ENCODE results near the gene PRKCA. TPM values are rescaled to one million over a fixed set of nuclear protein-coding genes. Genes with fewer than 3 reads are reported as not detected.

PRKCA gene
- total RNA-seq, 4 donors from 2014 or later, result 9.8 to 25.6 (median 12.2) TPM

- Histone ChIP-seq H3K36me3 (no peaks in the 10 kb centered on the region), H3K27ac (no peak overlapping the region), H3K4me3 (no peak overlapping the region), H3K27me3 (no peaks in the 10 kb centered on the region), H3K4me1 (no peaks in the 10 kb centered on the region), H3K9me3 (no peaks in the 10 kb centered on the region)
- TF ChIP-seq EP300 (IDR thresholded peaks at IDR 0.05) (no peak), POLR2A (IDR thresholded peaks at IDR 0.05) (no peak), POLR2AphosphoS5 (IDR thresholded peaks at IDR 0.05) (no peak)
- TF ChIP-seq, protein P1, sequence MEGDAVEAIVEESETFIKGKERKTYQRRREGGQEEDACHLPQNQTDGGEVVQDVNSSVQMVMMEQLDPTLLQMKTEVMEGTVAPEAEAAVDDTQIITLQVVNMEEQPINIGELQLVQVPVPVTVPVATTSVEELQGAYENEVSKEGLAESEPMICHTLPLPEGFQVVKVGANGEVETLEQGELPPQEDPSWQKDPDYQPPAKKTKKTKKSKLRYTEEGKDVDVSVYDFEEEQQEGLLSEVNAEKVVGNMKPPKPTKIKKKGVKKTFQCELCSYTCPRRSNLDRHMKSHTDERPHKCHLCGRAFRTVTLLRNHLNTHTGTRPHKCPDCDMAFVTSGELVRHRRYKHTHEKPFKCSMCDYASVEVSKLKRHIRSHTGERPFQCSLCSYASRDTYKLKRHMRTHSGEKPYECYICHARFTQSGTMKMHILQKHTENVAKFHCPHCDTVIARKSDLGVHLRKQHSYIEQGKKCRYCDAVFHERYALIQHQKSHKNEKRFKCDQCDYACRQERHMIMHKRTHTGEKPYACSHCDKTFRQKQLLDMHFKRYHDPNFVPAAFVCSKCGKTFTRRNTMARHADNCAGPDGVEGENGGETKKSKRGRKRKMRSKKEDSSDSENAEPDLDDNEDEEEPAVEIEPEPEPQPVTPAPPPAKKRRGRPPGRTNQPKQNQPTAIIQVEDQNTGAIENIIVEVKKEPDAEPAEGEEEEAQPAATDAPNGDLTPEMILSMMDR (IDR thresholded peaks at IDR 0.05), result no peak
- WGBS, result 85% methylated on average over 7 of the region's 7 CpGs
- no peak for DNase-seq (ENCODE audit: low spot score in 2 of 2)
Measured at GRCh38 chr17:66281661-66282369, 20.6 kb upstream of the PRKCA start.

DNA sequence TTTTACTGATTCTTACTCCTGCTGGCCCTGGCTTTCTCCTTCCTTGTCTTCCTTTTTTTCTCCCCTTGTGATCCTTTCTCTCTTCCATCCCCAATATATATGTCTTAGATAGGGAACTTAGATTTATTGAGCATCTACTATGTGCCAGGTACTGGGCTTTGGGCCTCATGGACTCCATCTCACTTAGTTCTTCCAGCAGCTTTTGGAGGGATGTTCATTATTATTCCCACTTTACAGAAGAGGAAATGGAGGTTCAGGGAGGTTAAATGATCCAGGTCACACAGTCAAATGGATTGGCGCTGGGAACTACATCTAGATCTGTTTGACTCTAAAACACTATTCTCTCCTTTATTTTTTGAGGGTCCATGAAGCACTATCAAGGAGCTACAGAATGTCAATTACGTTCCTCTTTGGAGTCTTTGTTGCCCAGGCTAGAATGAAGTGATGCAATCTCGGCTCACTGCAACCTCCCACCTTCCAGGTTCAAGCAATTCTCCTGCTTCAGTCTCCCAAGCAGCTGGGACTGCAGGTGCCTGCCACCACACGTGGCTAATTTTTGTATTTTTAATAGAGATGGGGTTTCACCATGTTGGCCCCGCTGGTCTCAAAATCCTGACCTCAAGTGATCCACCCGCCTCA, 19.0 kb upstream of the PRKCA start:
- TF ChIP-seq POLR2AphosphoS5 (IDR thresholded peaks at IDR 0.05) (no peak), EP300 (IDR thresholded peaks at IDR 0.05) (no peak), POLR2A (IDR thresholded peaks at IDR 0.05) (no peak)
- TF ChIP-seq, protein P1 (IDR thresholded peaks at IDR 0.05), result no peak
- Histone ChIP-seq H3K4me1 (no peaks in the 10 kb centered on the region), H3K9me3 (no peaks in the 10 kb centered on the region), H3K36me3 (no peaks in the 10 kb centered on the region), H3K4me3 (no peak overlapping the region), H3K27ac (no peak overlapping the region), H3K27me3 (no peaks in the 10 kb centered on the region)
- WGBS, result 90% methylated on average over 6 of the region's 6 CpGs
- no peak for DNase-seq (ENCODE audit: low spot score in 2 of 2)

DNA sequence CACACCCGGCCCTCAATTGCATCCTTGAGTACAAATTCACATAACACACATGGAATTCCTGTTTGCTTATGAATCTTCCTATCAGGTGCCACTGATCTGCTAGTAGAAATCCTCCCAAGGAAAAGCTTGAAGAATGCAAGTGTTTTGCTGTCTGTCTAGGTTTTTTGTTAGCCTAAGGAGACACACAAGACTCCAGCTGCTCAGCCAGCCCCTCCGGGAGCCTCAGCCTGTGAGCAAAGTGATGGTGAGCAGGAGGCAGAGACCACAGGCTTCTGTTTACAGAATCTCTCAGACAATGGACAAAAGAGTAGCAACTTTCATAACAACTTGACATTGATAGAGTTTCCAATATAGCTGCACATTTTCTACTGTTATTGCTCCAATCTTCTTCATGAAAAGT, 18.4 kb upstream of the PRKCA start:
- Histone ChIP-seq H3K4me1 (no peaks in the 10 kb centered on the region), H3K27ac (no peak overlapping the region), H3K27me3 (no peaks in the 10 kb centered on the region), H3K4me3 (no peak overlapping the region), H3K36me3 (no peaks in the 10 kb centered on the region), H3K9me3 (no peaks in the 10 kb centered on the region)
- WGBS, result 86% methylated on average over 2 of the region's 2 CpGs
- DNase-seq (ENCODE audit: low spot score in 2 of 2), result no peak
- TF ChIP-seq EP300 (IDR thresholded peaks at IDR 0.05), result no peak
- TF ChIP-seq, protein P1 (IDR thresholded peaks at IDR 0.05), result no peak
- no peak for TF ChIP-seq POLR2A (IDR thresholded peaks at IDR 0.05)

DNA sequence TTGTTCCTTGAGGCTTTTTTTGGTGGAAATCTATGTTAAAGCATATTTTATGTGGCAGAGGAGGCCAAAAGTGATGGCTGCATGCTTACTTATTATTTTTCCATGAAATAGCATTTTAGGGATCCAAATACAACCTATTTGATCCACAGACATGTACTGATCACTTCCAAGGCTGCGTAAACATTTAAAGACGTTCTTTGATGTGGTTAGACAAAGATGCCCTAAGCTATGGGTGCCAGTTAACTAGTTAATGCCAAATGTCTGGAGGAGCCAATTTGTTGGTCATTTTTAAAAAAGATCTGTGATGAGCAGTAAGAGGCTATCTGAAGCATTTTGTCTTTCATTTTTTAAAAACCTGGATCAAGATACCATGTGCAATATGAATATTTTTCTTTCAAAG, 17.3 kb upstream of the PRKCA start:
- no peaks in the 10 kb centered on the region for H3K36me3 ChIP-seq
- TF ChIP-seq, protein P1 (IDR thresholded peaks at IDR 0.05), result no peak
- TF ChIP-seq EP300 (IDR thresholded peaks at IDR 0.05) (no peak), POLR2A (IDR thresholded peaks at IDR 0.05) (no peak), POLR2AphosphoS5 (IDR thresholded peaks at IDR 0.05) (no peak)
- 50% methylated on average over 2 of the region's 2 CpGs for WGBS
- no peak overlapping the region for H3K4me3 ChIP-seq
- H3K27ac ChIP-seq, result no peak overlapping the region
- DNase-seq (ENCODE audit: low spot score in 2 of 2), result no peak
- no peaks in the 10 kb centered on the region for H3K9me3 ChIP-seq
- no peaks in the 10 kb centered on the region for H3K4me1 ChIP-seq
- H3K27me3 ChIP-seq, result no peaks in the 10 kb centered on the region

DNA sequence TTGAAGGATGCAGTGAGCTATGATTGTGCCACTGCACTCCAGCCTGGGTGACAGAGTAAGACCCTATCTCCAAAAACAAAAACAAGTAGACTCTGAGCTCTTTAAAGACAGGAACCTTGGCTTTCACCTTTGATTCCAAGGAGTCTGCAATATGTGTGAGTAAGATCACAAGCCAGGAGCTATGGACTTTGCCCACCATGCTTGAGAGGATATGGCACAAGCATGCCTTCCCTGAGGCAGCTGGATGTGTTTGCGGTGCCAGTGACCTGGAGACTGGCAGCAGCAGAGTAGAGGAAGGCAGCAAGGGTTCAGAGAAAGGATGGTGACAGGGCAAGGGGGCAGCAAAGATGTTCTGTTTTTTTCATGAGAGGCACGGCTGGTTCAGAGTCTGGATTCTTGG, 14.5 kb upstream of the PRKCA start:
- 90% methylated on average over 2 of the region's 2 CpGs for WGBS
- TF ChIP-seq, protein P1 (IDR thresholded peaks at IDR 0.05), result no peak
- TF ChIP-seq EP300 (IDR thresholded peaks at IDR 0.05), result no peak
- TF ChIP-seq POLR2A (IDR thresholded peaks at IDR 0.05), result no peak
- no peak for TF ChIP-seq POLR2AphosphoS5 (IDR thresholded peaks at IDR 0.05)
- no peaks in the 10 kb centered on the region for H3K9me3 ChIP-seq

More for the DNA sequence above, 14.5 kb upstream of the PRKCA start:
- no peak for DNase-seq (ENCODE audit: low spot score in 2 of 2)
- Histone ChIP-seq H3K4me3 (no peak overlapping the region), H3K27ac (no peak overlapping the region), H3K36me3 (no peaks in the 10 kb centered on the region), H3K27me3 (no peaks in the 10 kb centered on the region), H3K4me1 (no peaks in the 10 kb centered on the region)

Data from suprapubic skin (tissue), 4 donors.